A549 (cell line): Measurements from ENCODE around the gene PYGM. TPM values are rescaled to one million over a fixed set of nuclear protein-coding genes. Genes with fewer than 3 reads are reported as not detected.

Experiments used
- ATAC-seq, 2 experiments: fragments of 200-7000 bp in 1 of 2; fragments of >200 bp in 1 of 2; cut with Nextera tagmentation in 1 of 2; cut with Tn5 transposase in 1 of 2; 3 replicates each; pipeline versions ENCODE4 v1.8.0 to v1.9.1; 2018 to 2020; ENCODE audit warnings: mild to moderate bottlenecking in 1 of 2, moderate library complexity in 1 of 2
- CTCF ChIA-PET: fragments of 300-600 bp; sonication (Branson Sonifier 250); formaldehyde crosslinking; extraction: SDS; loops from one replicate; lab custom pipeline; 2021; ENCODE audit warnings: antibody characterized with exemption, inconsistent platforms; lab: Yijun Ruan, JAX
- POLR2A ChIA-PET: fragments of 350-600 bp; formaldehyde crosslinking; extraction: SDS; loops from one replicate; lab custom pipeline; 2021; ENCODE audit warnings: antibody characterized with exemption, inconsistent platforms; lab: Yijun Ruan, JAX
- DNase-seq, 2 experiments: peaks; one replicate each; pipeline versions ENCODE4 v3.0.0 to v3.0.0-alpha.2; 2011 to 2016; ENCODE audit warnings: low read depth in 1 of 2, low spot score in 1 of 2
- FAIRE-seq: peaks from 2 replicates; lab custom pipeline; 2011; peaks lifted over from hg19 to GRCh38; lab: Jason Lieb, UNC
- H3K27ac ChIP-seq, 2 experiments: fragments of >200 bp; sonication (Bioruptor Twin); formaldehyde crosslinking; 3 replicates each; pipeline ENCODE4 v1.5.1; 2016 to 2017
- H3K4me1 ChIP-seq: fragments of >200 bp; sonication (Bioruptor Twin); formaldehyde crosslinking; 3 replicates; pipeline ENCODE4 v1.6.1; 2016
- H3K4me2 ChIP-seq: fragments of >200 bp; sonication (Bioruptor Twin); formaldehyde crosslinking; 3 replicates; pipeline ENCODE4 v1.6.1; 2016
- H3K4me3 ChIP-seq: fragments of >200 bp; sonication (Bioruptor Twin); formaldehyde crosslinking; 3 replicates; pipeline ENCODE4 v1.5.1; 2016
- H3K9me3 ChIP-seq: fragments of >200 bp; sonication (Bioruptor Twin); formaldehyde crosslinking; 3 replicates; pipeline ENCODE4 v1.6.1; 2016
- BHLHE40 ChIP-seq: IDR thresholded peaks from 2 replicates; pipeline ENCODE4 v1.6.1; 2012; ENCODE audit warnings: low read depth, low read length, inconsistent platforms
- E2F6 ChIP-seq: IDR thresholded peaks from 2 replicates; pipeline ENCODE4 v1.6.1; 2012; ENCODE audit warnings: low read depth, borderline replicate concordance
- HDAC2 ChIP-seq: fragments of 200-600 bp; sonication (generic); IDR thresholded peaks from 2 replicates; pipeline ENCODE4 v1.6.1; 2016
- HMGXB4 ChIP-seq: fragments of 250-450 bp; sonication (Bioruptor Pico); IDR thresholded peaks from 2 replicates; pipeline ENCODE4 v1.5.0; 2021; ENCODE audit warnings: mild to moderate bottlenecking, moderate library complexity, borderline replicate concordance
- JUNB ChIP-seq: fragments of >200 bp; sonication (Bioruptor Twin); formaldehyde crosslinking; IDR thresholded peaks from 2 replicates; pipeline ENCODE4 v1.6.1; 2016
- MAX ChIP-seq: IDR thresholded peaks from 2 replicates; pipeline ENCODE4 v1.6.1; 2012
- MYC ChIP-seq: IDR thresholded peaks from 2 replicates; pipeline ENCODE4 v1.6.1; 2012; ENCODE audit warnings: mild to moderate bottlenecking, inconsistent platforms, low read length, improper control_type of control experiment, borderline replicate concordance
- PBX3 ChIP-seq: IDR thresholded peaks from 2 replicates; pipeline ENCODE4 v1.6.1; 2012
- RAD21 ChIP-seq, 2 experiments: fragments of >200 bp in 1 of 2; sonication (Bioruptor Twin) in 1 of 2; formaldehyde crosslinking in 1 of 2; IDR thresholded peaks in 1 of 2; conservative IDR thresholded peaks in 1 of 2; 2 replicates in 1 of 2; 3 replicates in 1 of 2; pipeline ENCODE4 v1.6.1; 2012 to 2018; ENCODE audit warnings: inconsistent platforms in 1 of 2
- RCOR1 ChIP-seq: fragments of 150-350 bp; IDR thresholded peaks from 2 replicates; pipeline ENCODE4 v1.6.1; 2014; ENCODE audit warnings: antibody characterized with exemption, low read length, low read depth
- SMC3 ChIP-seq: fragments of >200 bp; sonication (Bioruptor Twin); formaldehyde crosslinking; IDR thresholded peaks from 3 replicates; pipeline ENCODE4 v1.6.1; 2018; ENCODE audit warnings: inconsistent platforms
- TFCP2L1 ChIP-seq: fragments of 250-450 bp; sonication (Bioruptor Pico); IDR thresholded peaks from 2 replicates; pipeline ENCODE4 v1.5.0; 2021; ENCODE audit warnings: mild to moderate bottlenecking
- USF2 ChIP-seq: fragments of 450-650 bp; IDR thresholded peaks from 2 replicates; pipeline ENCODE4 v1.6.1; 2014; ENCODE audit warnings: antibody characterized with exemption
- ZFP36 ChIP-seq: fragments of 450-650 bp; IDR thresholded peaks from 2 replicates; pipeline ENCODE4 v1.6.1; 2014; ENCODE audit warnings: borderline replicate concordance; ENCODE audit not compliant: partially characterized antibody
- WGBS: methylation state at CpG from one replicate; pipeline ENCODE4 v1.1.6; 2017; ENCODE audit errors: missing lambda C conversion rate; 5-methylcytosine and 5-hydroxymethylcytosine counted together
- polyA plus RNA-seq, 4 experiments: library from polyadenylated mRNA; depleted of rRNA in 3 of 4; stranded (reverse); fragments of >200 nt; fragmentation: RNase III in 1 of 4; extraction: RNeasy Plus Mini Kit Qiagen cat#74134 plus additional on column Dnase treatment in 1 of 4; gene quantifications; 2 replicates in 3 of 4; 3 replicates in 1 of 4; pipeline ENCODE4 v1.2.3, GENCODE V29; 2011 to 2017

Gene PYGM
- polyA plus RNA-seq, 2 of the 4 experiments (the other 2 are of a cell fraction): 0.22 to 0.23 TPM

- POLR2A ChIA-PET: no interaction called here
- CTCF ChIA-PET: interaction anchor here (0.6 to 8.1 kb wide), 7 partner anchors 13 to 271 kb away, joined by 3 to 48 read pairs (median 6); no protein-coding TSS in a partner anchor
- H3K4me2 ChIP-seq: no peak overlapping the region
- DNase-seq (no peak), ATAC-seq (no peak), FAIRE-seq (no peak)
- no peaks in the 10 kb centered on the region for H3K9me3 ChIP-seq
- TF ChIP-seq JUNB (no peak), TFCP2L1 (no peak), MAX (no peak), RAD21 (conservative IDR thresholded peaks at IDR 0.05 in 1 of 2, IDR thresholded peaks at IDR 0.05 in 1 of 2) (no peak), E2F6 (no peak), HMGXB4 (no peak), HDAC2 (no peak), SMC3 (no peak), USF2 (no peak), BHLHE40 (no peak)
- no peak overlapping the region for H3K27ac ChIP-seq
- 29% methylated on average over 8 of the region's 9 CpGs for WGBS
- H3K4me3 ChIP-seq: no peak overlapping the region
- peaks cover 16% of the 10 kb centered on the region; the same call in 2 of the 3 replicates for H3K4me1 ChIP-seq
Measured at GRCh38 chr11:64720167-64720566, 39.6 kb downstream of the PYGM start.

- peaks cover 9% of the 10 kb centered on the region; the same call in 2 of the 3 replicates for H3K4me1 ChIP-seq
- H3K9me3 ChIP-seq: no peaks in the 10 kb centered on the region
- FAIRE-seq (no peak), DNase-seq (no peak), ATAC-seq (no peak)
- H3K4me3 ChIP-seq: no peak overlapping the region
- H3K27ac ChIP-seq: no peak overlapping the region
- POLR2A ChIA-PET: no interaction called here
- 48% methylated on average over 10 of the region's 10 CpGs for WGBS
- TF ChIP-seq RCOR1 (no peak), E2F6 (no peak), PBX3 (no peak), MYC (no peak)
- TF ChIP-seq, all 56 proteins: peak for 0
- no peak overlapping the region for H3K4me2 ChIP-seq
- CTCF ChIA-PET: interaction anchor here (1.1 to 8.1 kb wide), 10 partner anchors 14 to 364 kb away, joined by 3 to 48 read pairs (median 5); no protein-coding TSS in a partner anchor
Measured at GRCh38 chr11:64719406-64719805, 40.4 kb downstream of the PYGM start.

- H3K27ac ChIP-seq: no peak overlapping the region
- DNase-seq (no peak), ATAC-seq (no peak)
- CTCF ChIA-PET: interaction anchor here (1.1 to 8.1 kb wide), 8 partner anchors 13 to 364 kb away, joined by 3 to 48 read pairs (median 4); no protein-coding TSS in a partner anchor
- no peak overlapping the region for H3K4me3 ChIP-seq
- peaks cover 3% of the 10 kb centered on the region; the same call in 2 of the 3 replicates for H3K4me1 ChIP-seq
- 71% methylated on average over 4 of the region's 4 CpGs for WGBS
- TF ChIP-seq ZFP36 (peak; percentile 48), PBX3 (no peak)
- TF ChIP-seq, all 56 proteins: peak for 1
- FAIRE-seq: no peak
- Histone ChIP-seq H3K4me2 (no peak overlapping the region), H3K9me3 (no peaks in the 10 kb centered on the region)
- POLR2A ChIA-PET: no interaction called here
Measured at GRCh38 chr11:64718780-64719124, 41.0 kb downstream of the PYGM start.
